ENCODE measurements around the gene EBF4. TPM values are rescaled to one million over a fixed set of nuclear protein-coding genes. Genes with fewer than 3 reads are reported as not detected.

Gene EBF4
- total RNA-seq, 1 donor from 2014 or later, result 15.3 TPM

DNA sequence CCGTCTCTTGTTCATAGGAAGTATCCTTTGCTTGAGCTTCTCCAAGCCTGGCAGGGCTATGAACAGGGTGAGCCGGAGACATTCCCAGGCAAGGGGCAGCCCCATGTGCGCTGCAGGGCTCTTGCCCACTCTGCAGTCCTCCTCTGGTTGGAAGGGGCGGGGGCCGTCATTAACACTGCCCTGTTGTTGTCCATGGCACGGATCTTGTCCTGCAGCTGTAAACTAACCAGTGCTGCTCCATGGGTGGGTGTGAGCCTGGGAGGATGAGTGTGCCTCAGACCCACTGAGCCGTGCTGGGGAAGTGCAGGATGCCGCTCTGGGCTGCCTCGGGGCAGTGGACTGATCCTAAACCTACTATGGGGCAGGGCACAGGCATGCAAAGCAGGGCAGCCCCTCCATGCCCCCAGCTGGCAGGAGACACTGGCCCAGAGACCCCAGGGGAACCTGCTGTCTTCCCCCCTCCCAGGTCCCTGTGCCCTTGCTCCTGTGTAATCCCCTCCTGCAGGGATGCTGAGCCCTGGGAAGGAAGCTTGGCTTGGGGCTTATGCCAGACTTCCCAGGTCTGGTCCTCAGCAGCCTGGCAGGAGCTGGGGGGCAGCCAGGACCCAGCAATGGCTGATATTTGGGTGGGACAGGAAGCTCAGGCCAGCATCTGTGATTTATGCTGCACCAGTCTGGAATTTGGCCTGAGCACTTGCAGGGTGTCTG, 8.5 kb downstream of the EBF4 start:
- intact Hi-C loops (cut with DNase I), result no loop called here
- Histone ChIP-seq H3K4me1 (no peaks in the 10 kb centered on the region), H3K4me3 (no peak overlapping the region), H3K27me3 (ENCODE audit: low read depth) (peaks cover 8% of the 10 kb centered on the region), H3K27ac (no peak overlapping the region), H3K36me3 (no peaks in the 10 kb centered on the region), H3K9me3 (no peaks in the 10 kb centered on the region)
- ATAC-seq (no peak), DNase-seq (no peak)
- TF ChIP-seq, protein P1, sequence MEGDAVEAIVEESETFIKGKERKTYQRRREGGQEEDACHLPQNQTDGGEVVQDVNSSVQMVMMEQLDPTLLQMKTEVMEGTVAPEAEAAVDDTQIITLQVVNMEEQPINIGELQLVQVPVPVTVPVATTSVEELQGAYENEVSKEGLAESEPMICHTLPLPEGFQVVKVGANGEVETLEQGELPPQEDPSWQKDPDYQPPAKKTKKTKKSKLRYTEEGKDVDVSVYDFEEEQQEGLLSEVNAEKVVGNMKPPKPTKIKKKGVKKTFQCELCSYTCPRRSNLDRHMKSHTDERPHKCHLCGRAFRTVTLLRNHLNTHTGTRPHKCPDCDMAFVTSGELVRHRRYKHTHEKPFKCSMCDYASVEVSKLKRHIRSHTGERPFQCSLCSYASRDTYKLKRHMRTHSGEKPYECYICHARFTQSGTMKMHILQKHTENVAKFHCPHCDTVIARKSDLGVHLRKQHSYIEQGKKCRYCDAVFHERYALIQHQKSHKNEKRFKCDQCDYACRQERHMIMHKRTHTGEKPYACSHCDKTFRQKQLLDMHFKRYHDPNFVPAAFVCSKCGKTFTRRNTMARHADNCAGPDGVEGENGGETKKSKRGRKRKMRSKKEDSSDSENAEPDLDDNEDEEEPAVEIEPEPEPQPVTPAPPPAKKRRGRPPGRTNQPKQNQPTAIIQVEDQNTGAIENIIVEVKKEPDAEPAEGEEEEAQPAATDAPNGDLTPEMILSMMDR (IDR thresholded peaks at IDR 0.05), result no peak

DNA sequence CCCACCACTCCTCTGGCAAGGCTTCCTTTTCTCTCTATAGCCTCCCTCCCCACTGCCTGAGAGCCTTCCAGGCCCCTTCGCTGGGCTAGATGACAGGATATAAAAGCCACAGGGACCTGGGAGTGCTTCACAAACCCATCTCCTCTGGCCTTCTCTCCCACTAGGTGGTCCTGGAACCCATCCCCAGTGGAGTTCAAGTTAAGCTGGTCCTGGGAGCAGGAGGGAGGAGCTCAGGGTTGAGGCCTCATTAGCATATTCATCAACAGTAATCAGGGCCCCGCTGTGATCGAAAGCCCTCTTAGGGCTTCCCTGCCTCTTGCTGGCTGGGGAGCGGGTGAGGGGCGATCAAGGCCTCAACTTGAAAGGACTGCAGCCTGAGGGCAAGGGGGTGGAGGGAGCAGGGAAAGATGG, 9.1 kb downstream of the EBF4 start:
- H3K4me1 ChIP-seq, result no peaks in the 10 kb centered on the region
- H3K27ac ChIP-seq, result no peak overlapping the region
- no peak for ATAC-seq
- H3K36me3 ChIP-seq, result no peaks in the 10 kb centered on the region
- TF ChIP-seq, protein P1 (IDR thresholded peaks at IDR 0.05), result no peak
- peaks cover 4% of the 10 kb centered on the region for H3K27me3 ChIP-seq (ENCODE audit: low read depth)
- no peak overlapping the region for H3K4me3 ChIP-seq
- intact Hi-C loops (cut with DNase I), result no loop called here
- DNase-seq, result no peak
- H3K9me3 ChIP-seq, result no peaks in the 10 kb centered on the region

DNA sequence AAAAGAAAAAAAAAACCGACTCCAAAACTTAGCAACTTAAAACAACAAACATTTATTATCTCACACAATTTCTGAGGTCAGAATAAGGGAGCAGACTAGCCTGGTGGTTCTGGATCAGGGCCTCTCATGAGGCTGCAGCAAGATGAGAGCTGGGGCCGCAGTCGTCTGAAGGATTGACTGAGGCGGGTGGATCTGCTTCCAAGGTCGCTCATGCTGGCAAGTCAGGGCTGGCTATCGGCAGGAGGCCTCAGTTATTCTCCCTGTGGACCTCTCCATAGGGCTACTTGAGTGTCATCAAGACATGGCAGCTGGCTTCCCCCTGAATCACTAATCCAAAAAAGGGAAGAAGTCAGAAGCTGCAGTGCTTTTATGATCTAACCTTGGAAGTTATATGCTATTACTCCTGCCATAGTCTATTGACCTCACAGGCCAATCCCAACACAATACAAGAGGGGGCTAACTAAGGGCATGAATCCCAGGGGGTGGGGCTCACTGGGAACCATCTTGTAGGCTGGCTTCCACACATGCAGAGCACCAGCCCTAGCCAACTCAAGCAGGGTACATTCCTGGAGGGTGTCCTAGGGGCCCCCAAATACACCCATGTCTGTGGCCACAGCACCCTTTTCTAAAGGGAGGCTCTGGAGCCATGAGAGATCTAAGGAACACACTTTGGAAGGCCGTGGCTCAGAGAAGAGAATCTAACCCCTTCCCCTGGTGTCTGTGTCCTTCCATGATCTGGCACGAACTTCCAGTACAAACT, 11.3 kb downstream of the EBF4 start:
- Histone ChIP-seq H3K27ac (no peak overlapping the region), H3K36me3 (no peaks in the 10 kb centered on the region), H3K27me3 (ENCODE audit: low read depth) (no peaks in the 10 kb centered on the region), H3K4me1 (no peaks in the 10 kb centered on the region), H3K4me3 (no peak overlapping the region), H3K9me3 (no peaks in the 10 kb centered on the region)
- ATAC-seq (no peak), DNase-seq (no peak)
- TF ChIP-seq, protein P1 (IDR thresholded peaks at IDR 0.05), result no peak
- intact Hi-C loops (cut with DNase I), result no loop called here

DNA sequence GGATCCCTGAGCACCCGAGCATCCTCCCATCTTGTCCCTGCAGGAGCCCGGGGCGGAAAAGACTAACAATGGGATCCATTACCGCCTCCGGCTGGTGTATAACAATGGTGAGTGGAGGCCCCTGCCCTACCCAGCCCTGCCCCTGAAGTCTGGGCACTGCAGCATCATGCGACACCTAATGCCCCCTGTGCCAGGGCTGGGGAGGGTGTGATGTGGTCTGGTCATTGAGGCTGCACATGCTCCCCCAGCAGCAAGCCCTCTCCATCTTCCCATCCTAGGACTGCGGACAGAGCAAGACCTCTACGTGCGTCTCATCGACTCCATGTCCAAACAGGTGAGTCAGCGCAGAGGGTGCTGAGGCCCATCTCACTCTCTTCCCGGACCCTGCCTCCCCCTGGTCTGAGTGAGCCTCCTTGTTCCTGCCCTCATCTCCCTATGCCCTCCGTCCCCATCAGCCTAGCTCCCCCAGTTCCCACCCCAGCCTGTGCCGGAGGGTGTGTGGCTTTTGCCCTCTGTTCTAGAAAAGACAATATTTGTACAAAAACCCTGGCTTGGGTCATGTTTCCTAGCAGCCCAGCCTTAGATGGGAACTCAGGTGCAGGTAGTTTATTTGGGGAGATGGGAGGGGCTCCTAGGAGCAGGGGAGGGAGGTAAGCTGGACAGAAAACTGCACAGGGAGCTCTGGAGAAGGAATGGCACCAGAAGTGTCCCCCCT, 13.5 kb downstream of the EBF4 start:
- no peaks in the 10 kb centered on the region for H3K9me3 ChIP-seq
- H3K27ac ChIP-seq, result no peak overlapping the region
- no peak overlapping the region for H3K4me3 ChIP-seq
- ATAC-seq (no peak), DNase-seq (no peak)
- H3K27me3 ChIP-seq (ENCODE audit: low read depth), result no peaks in the 10 kb centered on the region
- no peaks in the 10 kb centered on the region for H3K4me1 ChIP-seq
- intact Hi-C loops (cut with DNase I), result no loop called here
- H3K36me3 ChIP-seq, result no peaks in the 10 kb centered on the region
- TF ChIP-seq, protein P1 (IDR thresholded peaks at IDR 0.05), result no peak

DNA sequence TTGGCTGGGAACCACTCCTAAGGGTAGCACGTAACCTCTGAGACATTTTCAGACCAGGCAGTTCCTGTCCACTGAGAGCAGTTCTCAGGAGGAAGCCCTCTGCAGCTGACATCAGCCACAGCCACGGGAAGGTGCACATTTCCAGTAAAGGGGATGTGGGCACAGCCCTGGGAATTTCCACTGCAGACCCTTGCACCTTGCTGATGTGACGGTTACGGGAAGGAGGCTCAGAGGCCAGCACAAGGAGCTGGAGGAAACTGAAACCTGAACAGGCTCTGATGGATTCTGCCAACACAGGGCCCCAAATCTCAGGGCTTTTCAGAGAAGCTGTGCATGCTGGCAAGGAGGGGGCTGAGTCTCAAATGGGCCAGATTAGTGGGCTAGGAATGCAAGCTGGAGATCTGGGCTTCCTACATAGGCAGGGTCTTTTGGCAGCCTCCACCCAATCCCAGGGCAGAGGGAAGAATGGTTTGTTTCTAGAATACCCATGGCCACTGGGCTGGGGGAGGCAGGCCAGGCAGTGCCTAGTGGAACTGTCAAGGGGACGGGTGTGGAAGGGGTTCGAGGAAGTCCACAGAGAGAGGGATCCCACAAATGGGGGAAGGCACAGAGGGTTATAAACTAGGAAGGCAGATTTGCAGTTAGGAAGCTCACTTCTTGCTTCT, 14.2 kb downstream of the EBF4 start:
- no peak for DNase-seq

More for the DNA sequence above, 14.2 kb downstream of the EBF4 start:
- intact Hi-C loops (cut with DNase I), result no loop called here
- ATAC-seq, result no peak
- no peaks in the 10 kb centered on the region for H3K9me3 ChIP-seq
- no peaks in the 10 kb centered on the region for H3K4me1 ChIP-seq
- peaks cover 2% of the 10 kb centered on the region for H3K27me3 ChIP-seq (ENCODE audit: low read depth)
- no peak overlapping the region for H3K4me3 ChIP-seq
- TF ChIP-seq, protein P1 (IDR thresholded peaks at IDR 0.05), result no peak
- H3K36me3 ChIP-seq, result no peaks in the 10 kb centered on the region
- no peak overlapping the region for H3K27ac ChIP-seq
